ENCODE data around the gene PLK2. TPM values are rescaled to one million over a fixed set of nuclear protein-coding genes. Genes with fewer than 3 reads are reported as not detected.

Gene PLK2
- total RNA-seq, 3 donors from 2014 or later = 2.6 to 5.6 (median 4.4) TPM

GRCh38 chr5:58404734-58405133 lies 55.2 kb downstream of the PLK2 start:
- Mint-ChIP-seq H3K4me3 (no peak overlapping the region), H3K9me3 (no peaks in the 10 kb centered on the region), H3K4me1 (ENCODE audit: low read depth) (no peaks in the 10 kb centered on the region), H3K36me3 (ENCODE audit: insufficient read depth) (no peaks in the 10 kb centered on the region), H3K27me3 (ENCODE audit: low read depth) (peaks cover 11% of the 10 kb centered on the region)
- ATAC-seq (no peak), DNase-seq (no peak)

Other genes with a start within 250 kb of the PLK2 start
- gene GAPT, start 31.3 kb upstream of the PLK2 start, total RNA-seq = not detected
- not detected for gene RAB3C, start 123.0 kb upstream of the PLK2 start, total RNA-seq

Data from activated T-cell treated with anti-CD3 and anti-CD28 coated beads, Interleukin-2, amount 50 U/mL, for 4 hours (primary cell).